GM23248 (cell line): ENCODE data around the gene MTHFD1L.

Experiments used
- EZH2 ChIP-seq: fragments of 200-600 bp; sonication (generic); IDR thresholded peaks from 2 replicates; pipeline ENCODE4 v1.6.1; 2018; ENCODE audit warnings: antibody characterized with exemption, mild to moderate bottlenecking; ENCODE audit not compliant: insufficient read depth, poor library complexity, severe bottlenecking
- EZH2phosphoT487 ChIP-seq: fragments of 200-600 bp; sonication (generic); IDR thresholded peaks from 2 replicates; pipeline ENCODE4 v1.6.1; 2018; ENCODE audit warnings: antibody characterized with exemption, moderate library complexity, mild to moderate bottlenecking, low read depth; ENCODE audit not compliant: insufficient read depth

DNA sequence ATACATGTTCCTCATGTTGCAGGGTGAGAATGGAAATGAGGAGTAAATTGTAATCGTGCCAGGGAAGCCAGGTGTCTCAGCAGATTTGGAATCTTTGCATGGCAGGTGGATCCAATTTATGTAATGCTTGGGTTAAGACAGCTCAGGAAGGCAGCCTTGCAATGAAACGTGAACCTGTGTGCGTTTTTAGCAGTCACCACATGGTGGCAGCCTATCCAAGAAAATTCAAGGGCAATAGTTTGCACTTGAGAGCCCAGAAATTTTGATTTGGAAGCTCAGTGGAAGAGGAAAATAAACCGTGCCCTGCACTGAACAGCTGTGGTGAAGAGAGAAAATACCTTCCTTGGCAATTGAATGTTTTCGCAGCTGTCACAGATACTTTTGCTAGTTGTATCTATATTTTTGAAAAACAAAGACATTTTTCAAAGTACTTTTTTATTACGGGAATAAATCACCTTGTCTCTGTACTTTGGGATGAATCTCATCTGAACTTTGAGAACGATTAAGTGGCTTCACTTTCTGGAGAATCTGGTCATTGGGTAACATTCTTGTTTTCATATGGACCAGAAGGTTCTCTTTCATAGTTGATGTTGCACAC is 26.5 kb downstream of the MTHFD1L start:
- no peak for TF ChIP-seq EZH2
- no peak for TF ChIP-seq EZH2phosphoT487
